Astrocyte of the spinal cord (primary cell): ENCODE results near the gene ATP10D.

ENCODE experiments used
- DNase-seq: peaks from one replicate; pipeline ENCODE4 v3.0.0; 2011; ENCODE audit warnings: low read depth, low spot score
- H3K4me3 ChIP-seq: 2 replicates; pipeline ENCODE4 v1.5.1; 2011; ENCODE audit warnings: low read depth, mild to moderate bottlenecking, low read length, moderate library complexity
- CTCF ChIP-seq: IDR thresholded peaks from 2 replicates; pipeline ENCODE4 v1.5.1; 2012; ENCODE audit warnings: low read depth, mild to moderate bottlenecking, low read length, inconsistent platforms
- in situ Hi-C: cut with HindIII; loops from 2 replicates; pipeline ENCODE4 v1.10.0; 2017; ENCODE audit warnings: low sequenced_read_pairs

Gene ATP10D

GRCh38 chr4:47557255-47557654, 72.2 kb downstream of the ATP10D start:
- H3K4me3 ChIP-seq = no peak overlapping the region
- TF ChIP-seq CTCF = no peak
- DNase-seq = no peak
- in situ Hi-C loops = no loop called here

- no peak for DNase-seq
- no peak overlapping the region for H3K4me3 ChIP-seq
- no peak for TF ChIP-seq CTCF
- in situ Hi-C loops = no loop called here
Observed at GRCh38 chr4:47560682-47561081, 75.6 kb downstream of the ATP10D start.

- DNase-seq = no peak
- H3K4me3 ChIP-seq = no peak overlapping the region
- in situ Hi-C loops = no loop called here
- no peak for TF ChIP-seq CTCF
Observed at GRCh38 chr4:47561331-47561730, 76.3 kb downstream of the ATP10D start.

- in situ Hi-C loops = no loop called here
- TF ChIP-seq CTCF = no peak
- no peak overlapping the region for H3K4me3 ChIP-seq
- no peak for DNase-seq
Observed at GRCh38 chr4:47562297-47562696, 77.2 kb downstream of the ATP10D start.

- no peak for TF ChIP-seq CTCF
- in situ Hi-C loops = no loop called here
- DNase-seq = no peak
- no peak overlapping the region for H3K4me3 ChIP-seq
Observed at GRCh38 chr4:47566566-47566965, 81.5 kb downstream of the ATP10D start.

- in situ Hi-C loops = no loop called here
- H3K4me3 ChIP-seq = no peak overlapping the region
- no peak for DNase-seq
- no peak for TF ChIP-seq CTCF
Observed at GRCh38 chr4:47566969-47567368, 81.9 kb downstream of the ATP10D start.

GRCh38 chr4:47567511-47567910, 82.4 kb downstream of the ATP10D start:
- in situ Hi-C loops = no loop called here
- DNase-seq = no peak
- no peak for TF ChIP-seq CTCF

More at GRCh38 chr4:47567511-47567910, 82.4 kb downstream of the ATP10D start:
- no peak overlapping the region for H3K4me3 ChIP-seq
